ENCODE measurements around the gene DIP2C.
"Not testable (repeated sequence)": the region's sequence is repeated elsewhere in the genome, so short reads cannot be mapped to it uniquely, and the experiment has no call there.

DIP2C gene

DNA sequence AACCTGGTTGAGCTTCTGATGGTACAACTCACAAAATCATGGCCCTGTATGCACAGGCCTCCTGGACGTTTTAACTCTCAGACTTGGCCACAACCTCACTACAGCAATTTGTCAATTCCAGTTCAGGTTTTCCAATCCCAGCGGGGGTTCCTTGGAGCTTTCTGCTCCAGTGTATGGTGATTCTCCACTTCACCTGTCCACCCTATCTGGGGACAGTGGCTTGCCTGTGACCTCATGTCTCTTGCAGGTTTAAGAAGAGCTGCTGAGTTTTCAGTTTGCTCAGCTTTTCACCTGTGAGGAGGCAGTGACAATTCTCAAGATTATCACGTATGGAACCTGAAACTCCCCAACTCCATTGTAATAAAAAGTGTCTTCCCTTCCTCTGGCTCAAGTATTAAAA, 254.1 kb downstream of the DIP2C start:
- DNase-seq, result no peak

GRCh38 chr10:429696-430095, 259.8 kb downstream of the DIP2C start:
- DNase-seq, result no peak

DNA sequence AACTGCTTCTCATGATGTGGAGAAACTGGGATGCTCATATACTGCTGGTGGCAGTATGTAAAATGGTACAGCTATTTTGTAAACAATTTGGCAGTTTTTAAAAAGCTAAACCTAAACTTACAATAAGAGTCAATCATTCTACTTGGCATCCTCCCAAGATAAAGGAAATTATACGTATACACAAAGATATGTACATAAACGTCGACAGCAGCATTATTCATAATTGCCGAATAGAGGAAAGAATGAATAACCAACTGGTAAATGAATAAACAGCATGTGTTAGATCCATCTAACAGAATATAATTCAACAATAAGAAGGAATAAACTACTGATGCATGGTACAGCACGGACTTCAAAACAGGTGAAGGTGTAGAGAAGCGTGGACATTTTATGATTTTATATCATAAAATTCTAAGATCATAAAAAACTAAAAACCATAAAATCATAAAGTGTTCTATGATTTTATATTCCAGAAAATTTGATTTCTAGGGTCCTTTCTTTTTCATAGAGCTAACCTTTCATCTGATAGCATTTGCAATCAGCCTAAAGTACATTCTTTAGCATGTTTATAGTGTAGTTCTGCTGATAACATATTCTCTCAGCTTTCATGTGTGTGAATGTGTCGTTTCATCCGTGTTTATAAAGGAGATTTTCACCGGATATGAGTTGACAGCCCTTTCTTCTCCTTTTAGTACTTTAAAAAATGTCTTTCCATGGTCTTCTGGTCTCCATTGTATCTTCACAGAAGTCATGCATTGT, 261.5 kb downstream of the DIP2C start:
- DNase-seq, result no peak

DNA sequence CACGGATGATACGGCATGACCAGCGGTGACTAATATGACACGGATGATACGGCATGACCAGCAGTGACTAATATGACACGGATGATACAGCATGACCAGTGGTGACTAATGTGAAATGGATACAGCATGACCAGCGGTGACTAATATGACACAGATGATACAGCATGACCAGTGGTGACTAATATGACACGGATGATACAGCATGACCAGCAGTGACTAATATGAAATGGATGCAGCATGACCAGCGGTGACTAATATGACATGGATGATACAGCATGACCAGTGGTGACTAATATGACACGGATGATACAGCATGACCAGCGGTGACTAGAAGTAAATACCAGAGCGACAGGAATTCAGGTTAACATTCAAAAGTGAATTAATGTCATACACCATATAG, 264.1 kb downstream of the DIP2C start:
- DNase-seq, result not testable (repeated sequence)

DNA sequence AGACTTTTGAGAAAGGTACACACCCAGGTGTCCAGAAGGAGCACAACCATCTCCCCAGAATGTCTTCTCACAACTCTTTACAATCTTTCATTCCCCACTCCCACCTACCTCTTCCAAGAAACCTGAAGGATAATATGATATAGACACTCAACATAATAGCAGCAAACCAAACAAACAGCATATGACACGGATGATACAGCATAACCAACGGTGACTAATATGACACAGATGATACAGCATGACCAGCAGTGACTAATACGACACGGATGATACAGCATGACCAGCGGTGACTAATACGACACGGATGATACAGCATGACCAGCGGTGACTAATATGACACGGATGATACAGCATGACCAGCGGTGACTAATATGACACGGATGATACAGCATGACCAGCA, 264.7 kb downstream of the DIP2C start:
- not testable (repeated sequence) for DNase-seq

- DNase-seq, result no peak
Measured at GRCh38 chr10:423178-423577, 266.3 kb downstream of the DIP2C start.

DNA sequence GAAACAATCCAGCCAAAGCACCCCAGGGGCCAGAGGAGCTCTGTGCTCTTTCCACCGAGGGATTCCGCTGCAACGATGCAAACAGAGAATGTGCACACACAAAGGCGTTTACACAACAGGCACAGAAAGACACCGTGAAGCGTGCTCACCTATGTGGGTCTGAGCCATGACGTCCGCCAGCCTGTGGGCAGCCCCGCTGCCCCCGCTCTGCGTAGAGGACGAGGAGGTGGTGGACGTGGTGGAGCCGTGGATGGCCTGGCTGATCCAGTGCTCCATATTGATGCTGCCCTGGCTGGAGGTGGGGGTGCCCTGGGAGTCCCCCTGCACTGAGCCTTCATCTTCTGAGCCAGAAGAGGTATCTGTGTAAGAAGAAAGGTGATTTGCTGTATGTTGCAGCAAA, 266.8 kb downstream of the DIP2C start:
- DNase-seq, result no peak

- no peak for DNase-seq
Measured at GRCh38 chr10:422241-422640, 267.2 kb downstream of the DIP2C start.

GRCh38 chr10:421170-421569, 268.3 kb downstream of the DIP2C start:
- no peak for DNase-seq

DNA sequence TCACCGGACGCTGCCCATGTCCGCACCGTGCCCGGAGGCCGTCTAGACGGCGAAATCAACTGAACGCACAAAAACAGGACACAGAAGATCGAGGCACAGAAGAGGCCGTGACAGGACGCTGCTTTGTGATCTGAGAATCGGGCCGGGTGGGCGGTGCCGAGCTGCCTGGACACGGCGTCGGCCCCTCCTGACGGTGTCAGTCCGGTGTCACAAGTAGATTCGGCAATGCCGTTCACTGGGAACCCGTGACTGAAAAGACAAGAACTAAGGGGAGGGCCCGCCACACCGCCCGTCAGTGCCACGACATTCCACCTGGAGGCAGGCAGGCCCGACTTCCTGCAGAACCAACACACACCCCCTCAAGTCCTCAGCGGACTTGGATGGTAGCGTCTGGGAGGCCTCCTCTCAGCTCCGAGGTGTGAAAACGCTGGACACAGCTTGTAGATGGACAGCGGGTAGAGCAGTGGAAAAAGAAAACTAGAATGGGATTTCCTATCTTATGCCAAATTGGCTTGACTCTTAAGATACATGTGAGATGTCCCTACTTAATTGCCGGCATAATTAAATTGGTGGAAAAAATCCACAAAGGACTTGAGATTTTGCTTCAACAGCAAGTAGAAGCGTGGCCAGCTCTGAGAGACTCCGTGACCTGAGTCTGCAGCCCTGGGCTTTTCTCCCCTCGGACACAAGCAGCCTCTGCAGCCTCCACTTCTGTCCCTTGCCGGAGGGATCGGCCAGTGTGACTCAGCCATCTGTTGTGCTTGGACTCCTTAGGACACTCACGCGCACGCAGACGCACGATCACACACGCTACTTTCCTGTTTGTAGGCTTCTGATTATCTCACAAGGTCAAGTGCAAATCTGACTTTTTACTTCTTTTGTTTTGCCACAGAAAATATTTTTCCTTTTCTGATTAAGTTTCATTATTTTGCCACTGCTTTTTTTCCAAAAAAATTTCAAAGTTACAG, 269.0 kb downstream of the DIP2C start:
- DNase-seq, result no peak

- no peak for DNase-seq
Measured at GRCh38 chr10:418894-419293, 270.6 kb downstream of the DIP2C start.

DNA sequence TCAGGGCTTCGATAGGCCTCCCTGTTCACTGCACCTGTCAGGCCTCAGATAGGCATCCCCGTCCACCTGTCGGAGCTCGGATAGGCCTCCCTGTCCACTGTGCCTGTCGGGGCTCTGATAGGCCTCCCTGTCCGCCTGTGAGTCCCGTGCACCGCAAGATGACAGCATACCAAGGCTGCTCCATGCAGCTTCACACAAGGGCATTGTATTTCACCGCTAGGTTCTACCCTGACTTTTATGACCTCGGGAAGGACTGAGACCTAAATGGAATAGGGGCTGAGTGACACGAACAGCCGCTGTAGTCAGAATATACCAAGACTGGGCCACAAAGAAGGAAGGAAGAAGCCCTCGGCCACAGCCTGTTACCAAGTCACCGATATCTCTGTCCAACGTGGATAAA, 271.2 kb downstream of the DIP2C start:
- DNase-seq, result no peak

- DNase-seq, result no peak
Measured at GRCh38 chr10:416091-416515, 273.4 kb downstream of the DIP2C start.

DNA sequence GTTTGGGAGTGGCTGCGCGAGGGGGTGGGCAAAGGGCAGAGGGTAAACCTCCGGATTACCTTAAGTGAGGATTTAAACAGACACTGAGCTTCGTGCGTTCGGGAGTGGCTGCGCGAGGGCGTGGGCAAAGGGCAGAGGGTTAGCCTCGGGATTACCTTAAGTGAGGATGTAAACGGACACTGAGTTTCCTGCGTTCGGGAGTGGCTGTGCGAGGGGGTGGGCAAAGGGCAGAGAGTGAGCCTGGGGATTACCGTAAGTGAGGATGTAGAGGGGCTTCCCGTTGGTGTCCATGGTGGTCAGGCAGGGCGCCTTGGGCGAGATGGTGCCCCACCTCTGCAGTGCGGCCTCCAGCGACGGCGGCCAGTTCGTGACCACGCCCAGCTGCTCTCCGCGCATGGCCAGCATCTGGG, 275.8 kb downstream of the DIP2C start:
- no peak for DNase-seq

DNA sequence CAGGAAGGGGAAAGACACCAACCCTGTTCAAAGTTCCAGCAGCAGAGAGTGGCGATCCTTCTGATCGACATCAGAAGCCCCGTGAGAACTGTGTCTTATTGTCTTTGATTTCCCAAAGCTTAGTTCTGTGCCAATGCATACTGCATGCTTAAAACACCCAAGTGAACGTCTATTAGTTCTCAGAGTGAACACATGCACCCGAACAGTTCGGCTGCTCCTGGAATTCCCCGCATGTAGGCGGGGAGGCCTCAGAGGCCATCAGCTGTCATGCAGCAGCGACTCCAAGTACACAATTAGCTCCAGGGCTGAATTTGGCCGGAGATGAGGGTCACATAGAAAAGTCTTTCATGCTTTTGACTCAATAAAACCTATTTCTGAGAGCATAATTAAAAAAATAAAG, 277.4 kb downstream of the DIP2C start:
- DNase-seq, result no peak

- no peak for DNase-seq
Measured at GRCh38 chr10:411603-412002, 277.9 kb downstream of the DIP2C start.

GRCh38 chr10:409408-410040, 279.9 kb downstream of the DIP2C start:
- no peak for DNase-seq

DNA sequence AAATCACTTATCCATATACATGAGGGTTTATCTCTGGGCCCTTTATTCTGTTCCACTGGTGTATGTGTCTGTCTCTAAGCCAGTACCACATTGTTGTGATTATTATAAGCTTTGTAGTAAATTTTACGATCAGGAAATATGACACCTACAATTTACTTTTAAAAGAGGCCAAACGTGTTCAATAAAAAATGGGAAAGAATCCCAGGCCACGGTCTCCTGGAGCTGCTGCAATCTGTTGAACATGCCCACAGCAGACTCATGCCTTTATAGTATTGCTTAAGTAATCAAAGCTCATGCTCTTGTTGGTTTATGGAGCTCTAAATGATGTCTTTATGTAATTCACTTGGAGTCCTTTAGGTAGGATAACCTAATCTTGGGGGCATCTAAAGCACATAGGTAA, 281.2 kb downstream of the DIP2C start:
- no peak for DNase-seq

DNA sequence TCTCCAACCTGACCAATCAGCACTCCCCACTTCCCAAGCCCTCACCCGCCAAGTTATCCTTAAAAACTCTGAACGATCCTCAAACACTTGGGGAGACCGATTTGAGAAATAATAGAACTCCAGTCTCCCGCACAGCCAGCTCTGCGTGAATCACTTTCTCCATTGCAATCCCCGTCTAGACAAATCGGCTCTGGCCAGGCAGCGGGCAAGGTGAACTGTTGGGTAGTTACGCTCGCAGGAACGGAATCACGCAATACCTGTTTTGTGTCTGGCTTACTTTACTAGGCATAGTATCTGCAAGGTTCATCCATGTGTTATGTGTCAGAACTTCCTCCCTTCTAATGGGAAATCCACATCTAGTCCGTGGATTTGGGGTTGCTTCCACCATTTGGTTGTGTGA, 282.5 kb downstream of the DIP2C start:
- no peak for DNase-seq

DNA sequence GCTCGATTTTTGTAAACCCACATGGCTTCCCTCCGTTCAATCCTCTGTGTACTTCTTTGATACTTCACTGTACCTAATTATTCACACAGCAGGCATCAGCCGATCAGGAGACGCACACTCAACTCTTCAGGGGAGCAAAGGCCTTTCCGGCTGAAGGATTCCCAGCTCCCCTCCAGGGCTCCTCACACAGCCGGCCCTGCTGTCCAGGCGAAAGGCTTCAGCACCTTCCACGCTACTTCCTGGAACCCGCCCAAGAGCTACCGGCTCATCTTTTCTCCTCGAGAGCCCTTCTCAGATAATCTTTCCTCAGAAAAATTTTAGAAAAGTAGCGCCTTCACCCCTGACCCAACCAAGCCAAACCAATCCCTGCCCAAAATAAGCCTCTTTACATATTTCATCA, 283.8 kb downstream of the DIP2C start:
- DNase-seq, result no peak

GRCh38 chr10:404991-405390, 284.5 kb downstream of the DIP2C start:
- DNase-seq, result no peak

DNA sequence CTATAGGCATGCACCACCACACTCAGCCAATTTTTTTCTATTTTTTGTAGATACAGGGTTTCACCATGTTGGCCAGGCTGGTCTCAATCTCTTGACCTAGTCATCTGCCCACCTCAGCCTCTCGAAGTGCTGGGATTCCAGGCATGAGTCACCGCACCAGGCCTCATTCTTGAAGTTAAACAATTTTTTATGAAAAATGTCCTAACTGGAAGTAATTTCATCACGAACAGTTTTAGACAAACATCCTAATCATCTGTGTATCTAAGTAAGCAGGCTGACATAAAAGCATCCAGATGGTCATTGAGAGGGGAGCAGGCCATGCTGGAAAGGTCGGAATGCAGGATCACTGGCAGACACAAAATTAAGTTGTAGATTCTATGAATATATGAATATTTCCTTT, 285.1 kb downstream of the DIP2C start:
- no peak for DNase-seq

DNA sequence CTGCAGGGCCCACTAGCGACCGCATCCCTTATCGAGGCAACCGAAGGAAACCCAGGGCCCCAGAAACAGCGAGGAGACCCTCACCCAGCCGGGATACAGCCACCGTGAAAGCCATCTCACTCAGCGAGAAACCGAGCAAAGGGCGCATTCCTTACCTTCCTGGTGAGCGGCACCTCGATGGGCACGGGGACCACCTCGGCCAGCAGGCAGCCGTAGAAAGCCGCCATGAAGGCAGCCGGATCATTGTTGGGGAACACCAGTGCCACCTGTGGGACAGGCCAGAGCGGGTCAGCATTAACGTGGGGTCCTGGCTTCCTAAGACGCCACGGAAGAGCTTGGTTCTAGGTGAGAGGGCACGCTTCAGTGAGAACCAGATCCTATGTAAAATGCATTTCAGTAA, 290.5 kb downstream of the DIP2C start:
- no peak for DNase-seq

Measured in NCI-H446 treated with DMSO at 0.1 percent for 48 hours (cell line).